ENCODE measurements around the gene PRR29.

DNA sequence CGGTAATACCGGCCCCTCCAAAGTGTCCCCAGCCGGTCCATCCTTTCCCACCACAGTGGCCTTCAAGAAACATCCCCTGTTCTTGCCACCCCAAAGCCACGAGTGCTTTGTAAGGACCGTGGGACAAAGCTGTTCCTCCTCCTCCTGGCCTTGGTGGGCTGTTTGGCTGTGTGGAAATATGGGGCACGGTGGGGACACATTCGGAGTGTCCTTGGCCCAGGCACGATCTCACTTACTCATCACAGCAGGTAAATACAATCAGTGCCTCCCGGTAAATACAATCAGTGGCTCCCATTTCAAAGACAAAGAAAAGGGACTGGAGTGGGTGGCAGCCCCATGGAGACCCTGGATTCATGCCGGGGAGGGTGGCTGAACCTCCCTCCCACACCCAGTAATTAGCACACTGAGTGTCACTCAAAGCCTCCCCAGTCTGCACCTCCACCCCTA, 35.8 kb upstream of the PRR29 start:
- no peak for TF ChIP-seq POLR2A (IDR thresholded peaks at IDR 0.05)
- TF ChIP-seq EP300 (IDR thresholded peaks at IDR 0.05) = no peak
- TF ChIP-seq POLR2AphosphoS5 (IDR thresholded peaks at IDR 0.05) = no peak
- TF ChIP-seq, protein P1, sequence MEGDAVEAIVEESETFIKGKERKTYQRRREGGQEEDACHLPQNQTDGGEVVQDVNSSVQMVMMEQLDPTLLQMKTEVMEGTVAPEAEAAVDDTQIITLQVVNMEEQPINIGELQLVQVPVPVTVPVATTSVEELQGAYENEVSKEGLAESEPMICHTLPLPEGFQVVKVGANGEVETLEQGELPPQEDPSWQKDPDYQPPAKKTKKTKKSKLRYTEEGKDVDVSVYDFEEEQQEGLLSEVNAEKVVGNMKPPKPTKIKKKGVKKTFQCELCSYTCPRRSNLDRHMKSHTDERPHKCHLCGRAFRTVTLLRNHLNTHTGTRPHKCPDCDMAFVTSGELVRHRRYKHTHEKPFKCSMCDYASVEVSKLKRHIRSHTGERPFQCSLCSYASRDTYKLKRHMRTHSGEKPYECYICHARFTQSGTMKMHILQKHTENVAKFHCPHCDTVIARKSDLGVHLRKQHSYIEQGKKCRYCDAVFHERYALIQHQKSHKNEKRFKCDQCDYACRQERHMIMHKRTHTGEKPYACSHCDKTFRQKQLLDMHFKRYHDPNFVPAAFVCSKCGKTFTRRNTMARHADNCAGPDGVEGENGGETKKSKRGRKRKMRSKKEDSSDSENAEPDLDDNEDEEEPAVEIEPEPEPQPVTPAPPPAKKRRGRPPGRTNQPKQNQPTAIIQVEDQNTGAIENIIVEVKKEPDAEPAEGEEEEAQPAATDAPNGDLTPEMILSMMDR (IDR thresholded peaks at IDR 0.05) = no peak

Data from stomach (tissue), 4 donors.